ENCODE data around the gene MAN1C1.

GRCh38 chr1:25647863-25648262 lies 31.3 kb downstream of the MAN1C1 start:
- TF ChIP-seq CTCF (conservative IDR thresholded peaks at IDR 0.05 in 1 of 2, IDR thresholded peaks at IDR 0.05 in 1 of 2; ENCODE audit: extremely low read depth in 1 of 2, insufficient read depth in 1 of 2, low read depth in 1 of 2, low read length in 2 of 2) (no peak), EZH2 (IDR thresholded peaks at IDR 0.05; ENCODE audit: borderline replicate concordance, low read length) (no peak)
